DMS153 treated with DMSO at 0.1 percent for 48 hours (cell line): Measurements from ENCODE around the gene PTTG2.
"Not testable (repeated sequence)": the region's sequence is repeated elsewhere in the genome, so short reads cannot be mapped to it uniquely, and the experiment has no call there.

Experiments used
- DNase-seq: peaks from one replicate; lab custom pipeline; 2025; ENCODE audit not compliant: unreplicated experiment; lab: John Stamatoyannopoulos, UW

PTTG2 gene

GRCh38 chr4:37960098-37960497, at the start of gene PTTG2:
PTTG2 (plus strand) TSS chr4:37960398; CDS start chr4:37960435, 37 bp downstream.
- no peak for DNase-seq

GRCh38 chr4:37914539-37914938, 45.7 kb upstream of the PTTG2 start:
- no peak for DNase-seq

- no peak for DNase-seq
Observed at GRCh38 chr4:37917388-37917787, 42.8 kb upstream of the PTTG2 start.

- DNase-seq: no peak
Observed at GRCh38 chr4:37918653-37919052, 41.5 kb upstream of the PTTG2 start.

- no peak for DNase-seq
Observed at GRCh38 chr4:37922328-37922727, 37.9 kb upstream of the PTTG2 start.

GRCh38 chr4:37923089-37923488, 37.1 kb upstream of the PTTG2 start:
- not testable (repeated sequence) for DNase-seq

- DNase-seq: no peak
Observed at GRCh38 chr4:37924946-37925345, 35.3 kb upstream of the PTTG2 start.

GRCh38 chr4:37927434-37927833, 32.8 kb upstream of the PTTG2 start:
- no peak for DNase-seq

- no peak for DNase-seq
Observed at GRCh38 chr4:37928426-37929416, 31.5 kb upstream of the PTTG2 start.

- no peak for DNase-seq
Observed at GRCh38 chr4:37934096-37934495, 26.1 kb upstream of the PTTG2 start.

- DNase-seq: no peak
Observed at GRCh38 chr4:37934609-37935008, 25.6 kb upstream of the PTTG2 start.

- no peak for DNase-seq
Observed at GRCh38 chr4:37935026-37935425, 25.2 kb upstream of the PTTG2 start.

GRCh38 chr4:37936889-37937498, 23.2 kb upstream of the PTTG2 start:
- DNase-seq: no peak

GRCh38 chr4:37938208-37938607, 22.0 kb upstream of the PTTG2 start:
- no peak for DNase-seq

GRCh38 chr4:37946503-37947179, 13.6 kb upstream of the PTTG2 start:
- no peak for DNase-seq

GRCh38 chr4:37948542-37948941, 11.7 kb upstream of the PTTG2 start:
- no peak for DNase-seq

GRCh38 chr4:37949636-37950426, 10.4 kb upstream of the PTTG2 start:
- no peak for DNase-seq

GRCh38 chr4:37951461-37952352, 8.5 kb upstream of the PTTG2 start:
- no peak for DNase-seq

- DNase-seq: no peak
Observed at GRCh38 chr4:37953156-37953555, 7.0 kb upstream of the PTTG2 start.
